Measurements from ENCODE around the gene RERE. TPM values are rescaled to one million over a fixed set of nuclear protein-coding genes. Genes with fewer than 3 reads are reported as not detected.

RERE gene
- 114 TPM for total RNA-seq
- long read RNA-seq, full-length matches to known transcripts = 1 of 105 reads
- long read RNA-seq, partial matches to known transcripts = 87 of 105 reads
- long read RNA-seq, other reads (novel, unspliced or antisense) = 17 of 105 reads

DNA sequence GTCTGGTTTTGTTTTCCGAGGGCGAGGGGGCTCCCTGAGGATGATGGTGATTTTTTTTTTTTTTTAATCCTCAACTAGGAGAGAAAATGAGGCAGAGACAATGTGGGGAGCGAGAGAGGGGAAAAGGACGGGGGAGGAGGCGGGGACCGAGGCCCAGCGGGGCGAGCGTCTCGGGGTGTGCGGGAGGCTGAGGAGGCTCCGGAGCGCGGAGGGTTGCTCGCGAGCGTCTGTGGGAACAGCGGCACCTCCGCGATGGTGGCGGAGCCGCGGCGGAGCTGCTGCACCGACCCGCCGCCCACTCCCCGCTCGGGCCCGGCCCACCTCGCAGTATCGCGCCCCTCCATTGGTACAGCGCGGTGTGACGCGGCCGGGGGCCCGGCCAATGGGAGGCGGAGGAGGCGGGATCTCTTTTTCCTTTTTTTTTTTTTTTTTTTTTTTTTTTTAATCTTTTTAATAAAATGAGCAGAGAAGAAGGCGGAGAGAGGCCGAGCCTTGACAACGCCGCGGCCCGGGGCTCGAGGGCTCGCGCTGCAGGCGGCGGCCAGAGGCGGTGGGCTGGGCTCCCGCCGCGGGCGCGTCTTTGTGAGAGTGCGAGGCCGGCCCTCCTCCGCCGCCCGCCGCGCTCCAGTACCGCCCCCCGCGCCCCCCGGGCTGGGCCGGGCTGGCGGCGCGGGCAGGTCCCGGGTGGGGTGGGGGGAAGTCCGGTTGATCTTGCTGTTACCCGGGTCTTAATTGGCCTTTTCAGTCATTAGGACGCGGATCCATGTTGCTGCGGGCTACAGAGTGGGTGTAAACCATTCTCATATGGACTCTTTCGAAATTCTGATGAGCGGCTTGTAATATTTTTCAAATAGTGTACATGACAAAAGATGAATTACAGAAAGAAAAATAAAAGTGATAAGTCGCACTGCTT lies at the start of gene RERE:
Gene RERE, minus strand, starts transcription at position 229 of the 913 bp plus-strand sequence.
- ATAC-seq (ENCODE audit: poor library complexity) (peak; percentile 99), DNase-seq (peak; percentile 95)
- intact Hi-C loops (cut with DNase I) = no loop called here

DNA sequence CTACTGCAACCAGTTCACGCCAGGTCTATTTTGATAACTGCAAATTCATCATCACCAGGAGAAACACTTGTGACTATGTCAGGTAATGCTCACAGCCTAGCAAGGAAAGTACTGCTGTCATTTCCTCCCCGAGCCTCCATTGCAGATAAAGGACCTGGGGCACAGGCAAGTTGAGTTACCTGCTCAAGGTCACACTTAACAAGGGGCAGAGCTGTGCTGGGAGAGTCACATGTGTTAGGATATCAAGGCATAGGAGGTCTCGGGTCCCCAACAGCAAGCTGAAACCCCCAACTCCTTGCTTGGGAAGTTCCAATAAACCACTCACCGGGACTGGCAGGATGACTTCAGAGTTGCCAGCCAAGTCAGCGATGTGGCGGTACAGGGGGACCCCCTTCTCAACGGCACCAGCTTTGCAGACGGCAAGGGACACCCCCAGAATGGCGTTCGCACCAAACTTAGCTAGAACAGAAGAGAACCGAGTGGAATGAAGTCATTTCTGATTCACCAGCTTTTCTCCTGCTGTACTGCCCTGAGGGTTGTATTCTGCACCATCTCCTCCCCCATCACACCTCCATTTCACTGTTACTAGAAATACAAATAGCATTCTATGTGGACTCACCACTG lies 49.5 kb upstream of the RERE start:
- DNase-seq = no peak
- ATAC-seq (ENCODE audit: poor library complexity) = no peak
- intact Hi-C loops (cut with DNase I) = no loop called here

GRCh38 chr1:8866173-8866791 lies 48.8 kb upstream of the RERE start:
- intact Hi-C loops (cut with DNase I) = no loop called here
- ATAC-seq (ENCODE audit: poor library complexity) (no peak), DNase-seq (no peak)

GRCh38 chr1:8864713-8865344 lies 47.4 kb upstream of the RERE start:
- intact Hi-C loops (cut with DNase I) = no loop called here
- no peak for ATAC-seq (ENCODE audit: poor library complexity)

GRCh38 chr1:8863794-8864233 lies 46.4 kb upstream of the RERE start:
- intact Hi-C loops (cut with DNase I) = no loop called here
- DNase-seq (no peak), ATAC-seq (ENCODE audit: poor library complexity) (no peak)

More at GRCh38 chr1:8864713-8865344, 47.4 kb upstream of the RERE start:
- no peak for DNase-seq

GRCh38 chr1:8863138-8863537 lies 45.7 kb upstream of the RERE start:
- DNase-seq (no peak), ATAC-seq (ENCODE audit: poor library complexity) (no peak)
- intact Hi-C loops (cut with DNase I) = no loop called here

GRCh38 chr1:8862528-8862927 lies 45.1 kb upstream of the RERE start:
- ATAC-seq (ENCODE audit: poor library complexity) (no peak), DNase-seq (no peak)
- intact Hi-C loops (cut with DNase I) = no loop called here

DNA sequence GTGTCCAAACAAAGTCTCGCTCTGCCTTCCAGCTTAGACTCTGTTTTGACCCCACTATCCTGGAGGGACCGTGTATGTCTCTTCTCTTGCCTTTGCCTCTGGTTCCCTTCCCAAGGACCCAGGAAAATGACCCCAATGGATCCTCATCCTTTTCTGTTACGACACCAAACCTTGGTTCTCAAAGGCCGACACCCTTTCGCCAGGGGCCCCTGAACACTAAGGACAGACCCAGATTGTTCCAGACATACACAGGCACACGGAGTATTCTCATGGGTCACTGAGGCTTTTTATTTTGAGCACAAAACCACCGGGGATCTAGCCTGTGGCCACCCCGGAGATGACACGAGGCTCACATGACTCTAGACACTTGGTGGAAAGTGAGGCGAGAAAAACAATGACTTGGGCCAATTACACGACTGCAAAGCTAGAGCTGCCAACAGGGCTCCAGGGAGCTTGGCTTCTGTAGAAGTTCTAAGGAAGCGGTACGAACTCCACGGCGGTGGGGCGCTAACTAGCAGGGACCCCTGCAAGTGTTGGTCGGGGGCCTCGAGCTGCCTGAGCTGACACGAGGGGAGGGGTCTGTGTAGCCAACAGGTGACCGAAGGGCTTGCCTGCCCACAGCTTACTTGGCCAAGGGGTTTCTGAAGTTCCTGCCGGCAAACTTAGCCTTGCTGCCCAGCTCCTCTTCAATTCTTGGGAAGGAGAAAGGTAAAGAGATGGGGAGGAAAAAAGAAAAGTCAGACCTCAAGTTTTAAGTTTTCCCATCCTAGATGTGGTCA lies 43.5 kb upstream of the RERE start:
- no peak for ATAC-seq (ENCODE audit: poor library complexity)
- DNase-seq = no peak
- intact Hi-C loops (cut with DNase I) = no loop called here

DNA sequence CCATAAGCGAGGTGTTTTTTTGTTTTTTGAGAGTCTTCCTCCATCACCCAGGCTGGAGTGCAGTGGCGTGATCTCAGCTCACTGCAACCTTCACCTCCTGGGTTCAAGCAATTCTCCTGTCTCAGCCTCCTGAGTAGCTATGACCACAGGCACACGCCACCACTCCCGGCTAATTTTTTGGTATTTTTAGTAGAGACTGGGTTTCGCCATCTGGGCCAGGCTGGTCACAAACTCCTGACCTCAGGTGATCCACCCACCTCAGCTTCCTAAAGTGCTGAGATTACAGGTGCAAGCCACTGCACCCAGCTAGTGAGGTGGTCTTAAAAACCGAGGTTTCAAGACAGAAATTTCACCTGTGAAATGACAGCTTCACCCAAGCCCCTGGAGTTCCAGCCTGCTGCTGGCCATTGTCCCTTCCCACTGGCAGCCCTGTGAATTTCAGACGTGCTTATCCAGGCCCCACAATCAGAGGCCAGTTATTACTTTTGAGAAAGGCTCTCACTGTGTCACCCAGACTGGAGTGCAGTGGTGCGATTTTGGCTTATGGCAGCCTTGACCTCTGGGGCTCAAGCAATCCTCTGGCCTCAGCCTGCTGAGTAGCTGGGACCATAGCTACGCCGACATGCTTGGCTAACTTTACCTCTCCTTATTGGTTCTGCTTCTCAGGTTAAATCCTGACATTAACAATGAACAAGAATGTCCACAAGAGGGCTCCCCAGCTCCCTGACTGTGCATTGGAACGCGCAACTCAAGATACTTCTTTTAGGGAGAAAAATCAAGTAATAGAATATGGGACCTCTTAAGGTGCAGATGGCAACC lies 41.7 kb upstream of the RERE start:
- DNase-seq = no peak
- peak; percentile 28 for ATAC-seq (ENCODE audit: poor library complexity)
- intact Hi-C loops (cut with DNase I) = no loop called here

DNA sequence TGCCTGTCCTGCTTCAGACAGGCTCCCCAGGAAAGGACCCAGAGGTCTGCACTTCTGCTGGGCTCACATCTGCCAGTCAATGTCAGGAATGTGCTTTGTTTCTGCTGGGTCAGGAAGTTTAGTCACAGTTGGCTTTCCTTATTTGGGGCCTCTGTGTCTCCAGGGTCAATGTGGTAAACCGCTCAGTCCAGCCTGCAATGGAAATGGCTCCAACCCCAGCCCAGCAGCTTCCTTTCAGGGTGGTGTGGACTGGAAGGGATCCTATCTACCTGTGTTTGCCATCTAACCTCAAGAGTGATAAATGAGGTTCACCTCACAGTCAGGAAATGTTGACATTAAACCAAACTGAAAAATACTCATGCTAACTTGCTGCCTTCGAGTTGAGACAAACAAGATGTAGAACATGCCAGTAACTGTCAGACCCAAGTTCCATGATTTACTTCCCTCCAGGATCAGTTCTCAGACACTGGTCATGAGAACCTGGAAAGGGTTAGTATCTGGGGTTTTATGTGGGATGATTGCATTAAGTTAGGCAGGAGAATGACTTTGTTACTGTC lies 40.8 kb upstream of the RERE start:
- peak; percentile 50 for ATAC-seq (ENCODE audit: poor library complexity)
- no peak for DNase-seq
- intact Hi-C loops (cut with DNase I) = no loop called here

- intact Hi-C loops (cut with DNase I) = no loop called here
- ATAC-seq (ENCODE audit: poor library complexity) = no peak
- no peak for DNase-seq
Observed at GRCh38 chr1:8856689-8857412, 39.4 kb upstream of the RERE start.

GRCh38 chr1:8854240-8854639 lies 36.8 kb upstream of the RERE start:
- intact Hi-C loops (cut with DNase I) = no loop called here
- no peak for ATAC-seq (ENCODE audit: poor library complexity)
- DNase-seq = no peak

DNA sequence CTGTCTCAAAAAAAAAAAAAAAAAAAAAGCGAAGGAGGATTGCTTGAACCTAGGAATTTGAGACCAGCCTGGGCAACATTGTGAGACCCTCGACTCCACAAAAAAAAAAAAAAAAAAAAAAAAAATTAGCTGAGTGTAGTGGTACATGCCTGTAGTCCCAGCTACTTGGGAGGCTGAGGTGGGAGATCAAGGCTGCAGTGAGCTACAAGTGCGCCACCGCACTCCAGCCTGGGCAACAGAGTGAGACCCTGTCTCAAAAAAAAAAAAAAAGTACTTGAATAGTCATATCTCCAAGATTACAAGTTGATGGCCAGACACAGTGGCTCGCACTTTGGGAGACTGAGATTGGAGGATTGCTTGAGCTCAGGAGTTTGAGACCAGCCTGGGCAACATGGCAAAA lies 33.6 kb upstream of the RERE start:
- intact Hi-C loops (cut with DNase I) = no loop called here
- DNase-seq (no peak), ATAC-seq (ENCODE audit: poor library complexity) (no peak)

DNA sequence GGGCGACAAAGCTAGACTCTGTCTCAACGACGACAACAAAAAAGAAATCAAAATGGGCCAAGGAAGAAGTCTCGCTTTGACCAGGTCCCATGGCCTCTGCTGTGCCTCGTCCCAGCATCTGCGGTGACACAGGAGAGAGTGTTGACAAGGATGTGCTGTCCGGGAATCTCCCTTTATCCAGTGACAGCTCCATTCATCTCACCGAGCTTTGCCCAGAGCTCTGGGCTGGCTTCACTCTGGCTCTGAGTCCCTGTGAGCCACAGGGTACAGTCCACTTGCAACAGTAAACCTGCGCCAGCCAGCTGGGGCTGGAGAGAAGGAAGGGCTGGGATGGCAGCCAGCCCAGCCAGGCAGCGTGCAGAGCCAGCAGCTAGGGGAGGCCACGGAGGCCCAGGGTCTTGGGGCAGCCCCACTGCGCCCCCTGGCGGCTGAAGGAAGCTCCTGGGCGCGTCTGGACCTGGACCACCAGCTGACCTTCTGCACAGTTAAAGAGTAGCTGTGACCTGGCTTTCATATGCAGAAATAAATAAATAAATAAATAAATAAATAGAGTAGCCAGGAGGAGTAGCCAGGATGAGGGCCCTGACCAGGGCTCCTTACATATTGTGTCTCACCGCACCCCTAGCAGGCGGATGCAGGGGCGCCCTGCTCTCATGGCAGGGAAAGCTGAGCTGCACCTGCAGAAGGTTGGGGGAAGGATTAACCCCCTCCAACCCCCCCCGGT lies 31.4 kb upstream of the RERE start:
- intact Hi-C loops (cut with DNase I) = loop anchor here (10.0 kb wide), 2 partner anchors 124 to 284 kb away; no protein-coding TSS in a partner anchor
- DNase-seq = peak; percentile 96
- peak; percentile 99 for ATAC-seq (ENCODE audit: poor library complexity)

GRCh38 chr1:8847990-8848389 lies 30.6 kb upstream of the RERE start:
- DNase-seq = no peak
- intact Hi-C loops (cut with DNase I) = loop anchor here (10.0 kb wide), 2 partner anchors 123 to 283 kb away; no protein-coding TSS in a partner anchor
- no peak for ATAC-seq (ENCODE audit: poor library complexity)

GRCh38 chr1:8846263-8846662 lies 28.8 kb upstream of the RERE start:
- ATAC-seq (ENCODE audit: poor library complexity) (no peak), DNase-seq (no peak)
- intact Hi-C loops (cut with DNase I) = loop anchor here (10.0 kb wide), 2 partner anchors 121 to 281 kb away; no protein-coding TSS in a partner anchor
